ENCODE measurements around the gene UBE2E2.

UBE2E2 gene

DNA sequence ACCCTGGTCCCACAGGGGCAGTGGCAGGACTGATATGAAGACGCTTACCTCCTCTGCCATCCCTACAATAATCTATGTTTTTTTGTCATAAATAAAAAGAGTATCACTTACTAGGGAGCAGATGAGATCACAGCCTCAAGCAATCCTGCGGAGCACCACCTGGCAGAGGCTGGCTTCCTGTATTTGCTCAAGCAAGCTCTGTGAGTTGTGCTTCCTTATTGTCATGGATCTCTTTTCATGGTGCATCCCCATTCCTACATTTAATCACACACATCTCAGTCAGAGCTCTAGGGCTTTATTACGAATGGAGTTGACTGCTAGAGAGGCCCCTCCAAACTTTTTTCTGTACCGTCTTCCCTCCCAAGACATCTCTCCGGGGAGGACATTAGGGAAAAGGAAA is 186.0 kb downstream of the UBE2E2 start:
- no peak for DNase-seq (ENCODE audit: low read depth)

DNA sequence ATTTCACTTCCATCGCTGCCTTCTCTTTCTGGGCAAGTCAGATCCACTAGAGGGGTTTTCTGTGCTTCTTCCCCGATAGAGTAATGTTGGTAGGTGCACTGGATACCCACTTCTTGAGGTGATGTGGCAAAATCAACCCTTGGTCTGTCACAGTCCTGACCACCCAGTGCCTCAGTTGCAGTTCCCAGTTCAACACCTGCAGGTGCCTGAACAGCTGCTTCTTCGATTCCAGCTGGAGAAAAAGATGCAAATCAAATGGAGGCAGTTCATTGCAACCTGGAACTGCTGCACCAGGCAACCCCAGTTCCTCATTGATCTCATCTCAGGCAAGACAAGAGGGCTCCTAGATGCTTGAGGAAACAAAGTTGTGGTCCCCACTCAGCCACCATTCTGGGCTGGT is 186.6 kb downstream of the UBE2E2 start:
- no peak for DNase-seq (ENCODE audit: low read depth)

DNA sequence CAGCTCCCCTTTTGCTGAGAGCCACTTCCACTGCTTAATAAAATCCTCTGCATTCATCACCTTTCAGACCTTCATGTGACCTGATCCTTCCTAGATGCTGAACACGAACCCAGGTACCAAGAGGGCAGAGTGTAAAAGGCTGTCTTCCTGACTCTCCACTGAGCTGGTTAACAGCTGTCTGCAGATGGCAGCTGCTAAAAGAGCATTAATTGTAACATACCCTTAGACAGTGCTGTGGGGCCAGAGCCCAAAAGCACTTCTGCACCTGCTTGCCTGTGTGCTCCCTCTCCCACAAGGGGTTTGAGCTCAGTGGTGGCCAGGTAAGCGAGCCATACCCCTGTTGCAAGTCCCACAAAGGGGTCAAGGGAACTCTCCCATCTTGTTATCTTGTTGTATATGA is 187.3 kb downstream of the UBE2E2 start:
- DNase-seq (ENCODE audit: low read depth), result no peak

DNA sequence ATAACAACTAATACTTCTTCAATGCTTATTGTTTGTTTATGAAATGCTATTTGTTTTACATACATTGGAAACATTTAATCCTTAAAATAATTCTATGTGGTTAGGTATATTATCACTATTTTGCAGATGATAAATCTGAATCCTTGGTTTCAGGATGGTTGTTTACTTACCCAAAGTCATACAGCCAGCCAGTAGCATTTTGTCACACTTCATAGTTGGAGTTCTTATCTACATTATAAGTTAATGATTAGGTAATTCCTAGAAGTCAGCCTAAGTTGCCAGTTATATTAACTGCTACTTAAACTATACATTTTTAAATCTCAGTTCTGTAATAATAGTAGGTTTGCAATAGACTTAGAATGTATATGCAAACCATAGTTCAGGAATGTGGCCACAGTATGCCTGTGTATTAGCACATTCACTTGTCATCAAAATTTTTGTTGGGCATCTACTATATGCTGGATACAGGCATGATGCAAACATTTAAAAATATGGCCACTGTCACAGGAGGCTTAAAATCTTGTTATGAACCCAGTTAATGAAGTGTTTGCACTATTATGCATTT is 187.9 kb downstream of the UBE2E2 start:
- DNase-seq (ENCODE audit: low read depth), result no peak

DNA sequence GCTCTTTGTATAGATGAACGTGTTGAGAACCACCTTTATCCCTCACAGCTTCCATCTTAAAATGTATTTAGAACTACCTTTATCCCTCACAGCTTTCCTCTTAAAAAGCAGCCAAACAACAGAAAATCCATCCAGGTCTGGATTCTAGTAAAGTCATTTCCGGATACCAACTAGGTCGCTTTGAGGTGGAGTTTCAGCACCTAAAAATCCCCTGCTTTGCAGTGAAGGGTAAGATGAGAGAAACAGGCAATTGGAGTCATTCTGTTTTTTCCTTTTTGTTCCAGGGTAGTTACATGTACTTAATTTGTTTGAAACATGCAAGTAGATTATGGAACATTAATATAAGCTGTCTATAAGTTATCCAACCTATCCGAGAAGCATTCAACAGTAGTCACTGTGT is 192.0 kb downstream of the UBE2E2 start:
- DNase-seq (ENCODE audit: low read depth), result no peak

DNA sequence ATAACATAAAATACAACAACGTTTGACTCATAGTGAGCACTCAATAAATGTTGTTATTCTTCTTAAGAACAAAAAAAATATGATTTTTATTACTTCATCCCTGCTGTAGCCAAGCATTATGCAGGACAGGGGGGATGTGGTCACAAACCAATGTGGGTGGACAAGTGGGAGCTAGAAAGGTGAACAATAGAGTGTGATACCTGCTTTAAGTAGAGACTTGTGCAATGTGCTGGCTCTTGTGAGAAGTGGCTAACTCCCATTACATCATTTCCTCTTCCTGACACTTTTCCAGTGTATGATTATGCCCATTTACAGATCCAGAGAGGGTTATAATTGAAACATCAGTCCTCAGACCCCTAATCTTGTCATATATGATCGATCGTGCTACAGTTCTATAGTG is 193.6 kb downstream of the UBE2E2 start:
- DNase-seq (ENCODE audit: low read depth), result no peak

DNA sequence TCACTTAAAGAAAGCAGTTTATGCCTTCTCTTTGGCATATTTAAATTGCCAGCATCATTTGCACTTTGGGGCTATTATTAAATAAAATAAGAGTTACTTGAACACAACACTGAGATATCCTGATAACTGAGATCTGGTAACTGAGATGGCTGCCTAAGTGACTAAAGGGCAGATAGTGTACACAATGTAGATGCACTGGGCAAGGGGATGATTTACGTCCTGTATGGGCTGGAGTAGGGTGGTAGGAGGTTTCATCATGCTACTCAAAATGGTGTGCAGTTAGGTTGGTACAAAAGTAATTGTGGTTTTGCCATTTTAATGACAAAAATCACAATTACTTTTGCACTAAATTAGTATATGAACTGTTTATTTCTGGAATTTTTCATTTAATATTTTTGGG is 196.1 kb downstream of the UBE2E2 start:
- DNase-seq (ENCODE audit: low read depth), result no peak

DNA sequence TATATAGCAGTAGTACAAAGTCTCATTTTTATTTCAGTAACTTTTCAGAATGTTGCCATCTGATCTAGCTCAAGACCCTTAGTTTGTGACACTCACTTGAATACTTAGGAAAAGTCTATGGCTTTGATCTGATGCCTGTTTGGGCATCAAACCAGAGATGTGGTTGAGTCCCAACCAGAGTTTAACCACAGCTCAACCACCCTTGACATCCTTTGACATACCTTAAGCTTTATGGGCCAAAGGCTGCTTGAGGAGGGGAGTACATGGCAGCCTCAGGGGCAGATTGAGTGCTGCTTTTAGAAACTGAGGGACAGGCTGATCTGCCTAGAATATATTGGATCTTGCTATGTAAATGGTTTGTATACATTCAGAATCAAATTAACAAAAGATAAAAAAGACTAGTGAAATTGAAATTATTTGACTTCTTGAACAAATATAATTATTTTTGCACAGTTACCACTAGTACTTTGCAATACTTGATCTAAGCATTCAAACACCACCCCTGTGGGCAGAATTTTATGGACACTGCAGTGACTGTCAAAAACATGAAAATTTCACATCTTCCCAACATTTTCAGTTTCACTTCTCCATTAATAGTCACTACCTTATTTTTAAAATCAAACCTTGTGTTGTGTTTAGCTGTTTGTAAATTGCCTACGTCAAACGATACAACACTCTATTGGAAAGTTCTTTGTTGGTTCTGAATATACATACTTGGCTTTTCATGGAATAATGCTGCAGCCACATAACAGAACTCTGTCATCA is 199.8 kb downstream of the UBE2E2 start:
- DNase-seq (ENCODE audit: low read depth), result no peak

DNA sequence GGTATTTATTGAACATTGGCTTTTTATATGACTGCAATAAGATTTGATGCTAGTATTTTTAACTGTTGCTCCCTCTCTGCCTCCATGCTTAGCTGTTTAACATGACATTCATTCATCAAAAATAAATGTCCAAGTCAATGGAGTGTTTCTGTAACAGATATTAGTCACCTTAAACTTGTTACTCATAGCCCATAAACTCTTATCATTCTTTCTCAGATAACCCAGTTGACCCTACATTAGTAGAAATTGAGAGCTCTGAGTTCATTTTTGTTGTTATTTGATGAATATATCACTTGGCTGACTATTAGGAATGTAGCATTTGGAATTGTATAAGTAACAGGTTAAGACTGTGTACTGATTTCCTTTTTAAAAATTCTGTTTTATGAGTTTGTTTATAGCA is 201.1 kb downstream of the UBE2E2 start:
- no peak for DNase-seq (ENCODE audit: low read depth)

DNA sequence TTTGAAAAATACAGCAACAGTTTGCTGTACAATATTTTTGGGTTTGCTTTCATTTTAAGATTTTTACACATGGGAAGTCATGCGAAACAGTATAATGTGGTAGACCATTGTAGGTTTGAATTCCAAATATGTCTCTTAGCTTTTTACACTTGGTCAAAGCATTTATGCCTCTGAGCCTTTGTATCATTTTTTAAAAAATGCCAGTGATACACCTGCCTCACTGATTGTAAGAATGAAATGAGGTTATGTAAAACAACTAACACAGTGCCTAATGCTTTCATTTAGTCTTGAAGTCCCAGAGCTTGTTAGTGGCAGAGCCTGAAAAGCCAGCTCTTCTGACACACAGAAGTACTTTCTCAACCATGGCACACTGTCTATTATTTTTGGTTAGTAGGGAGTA is 202.0 kb downstream of the UBE2E2 start:
- no peak for DNase-seq (ENCODE audit: low read depth)

DNA sequence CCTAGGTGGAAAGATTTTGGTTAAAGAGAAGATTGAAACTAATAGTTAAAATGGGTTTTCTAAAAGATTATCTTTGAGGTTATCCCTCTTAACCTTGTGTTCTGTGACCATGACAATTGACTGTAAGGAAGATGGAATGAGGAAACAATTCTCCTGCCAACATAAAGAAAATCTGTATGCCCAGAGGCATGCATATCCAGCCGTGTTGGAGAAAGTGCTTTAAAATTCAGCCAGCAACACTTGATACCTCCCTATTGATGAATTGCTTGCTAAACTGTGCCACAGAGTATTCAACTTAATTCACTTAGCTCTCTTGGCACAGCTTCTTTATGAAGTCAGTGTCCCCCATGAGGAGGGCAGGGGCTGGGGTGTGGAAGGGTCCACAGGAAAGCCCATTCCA is 203.5 kb downstream of the UBE2E2 start:
- no peak for DNase-seq (ENCODE audit: low read depth)

DNA sequence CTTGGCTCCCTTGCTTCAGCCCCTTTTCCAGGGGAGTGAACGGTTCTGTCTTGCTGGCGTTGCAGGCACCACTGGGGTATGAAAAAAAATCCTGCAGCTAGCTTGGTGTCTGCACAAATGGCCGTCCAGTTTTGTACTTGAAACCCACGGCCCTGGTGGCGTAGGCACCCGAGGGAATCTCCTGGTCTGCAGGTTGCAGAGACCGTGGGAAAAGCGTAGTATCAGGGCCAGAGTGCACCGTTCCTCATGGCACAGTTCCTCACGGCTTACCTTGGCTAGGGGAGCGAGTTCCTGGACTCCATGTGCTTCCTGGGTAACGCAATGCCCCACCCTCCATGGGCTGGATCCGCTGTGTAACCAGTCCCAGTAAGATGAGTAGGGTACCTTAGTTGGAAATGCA is 214.9 kb downstream of the UBE2E2 start:
- DNase-seq (ENCODE audit: low read depth), result no peak

DNA sequence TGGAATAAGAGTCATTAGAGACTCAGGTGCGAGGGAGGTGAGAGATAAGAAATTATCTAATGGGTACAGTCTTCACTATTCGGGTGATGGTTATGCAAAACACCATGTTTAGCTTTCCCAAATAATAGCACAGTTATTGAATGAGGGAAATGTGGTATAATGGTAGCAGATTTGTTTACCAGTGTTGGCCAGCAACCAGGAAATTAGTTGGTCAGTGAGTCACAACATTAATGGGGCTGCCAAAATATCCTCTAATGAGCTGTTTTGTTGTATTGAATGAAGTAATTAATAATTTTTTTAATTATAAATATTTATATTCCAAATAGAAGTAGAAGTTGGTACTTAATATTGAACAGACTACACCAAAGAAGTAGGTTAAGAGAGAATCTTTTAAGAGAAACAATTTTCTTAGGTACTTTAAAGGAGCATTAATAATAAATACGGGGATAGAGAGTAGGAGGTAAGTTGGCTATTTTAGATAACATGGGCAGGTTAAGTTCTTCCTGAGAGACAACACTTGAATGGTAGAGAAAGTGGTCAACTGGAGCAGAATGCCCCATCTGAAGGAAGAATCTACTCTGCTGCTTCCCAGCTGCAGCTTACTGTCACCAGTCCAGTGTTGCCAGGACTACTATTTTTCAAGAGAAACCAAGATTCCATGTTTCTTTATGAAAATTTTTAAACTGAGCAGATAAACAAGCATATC is 218.8 kb downstream of the UBE2E2 start:
- DNase-seq (ENCODE audit: low read depth), result no peak

DNA sequence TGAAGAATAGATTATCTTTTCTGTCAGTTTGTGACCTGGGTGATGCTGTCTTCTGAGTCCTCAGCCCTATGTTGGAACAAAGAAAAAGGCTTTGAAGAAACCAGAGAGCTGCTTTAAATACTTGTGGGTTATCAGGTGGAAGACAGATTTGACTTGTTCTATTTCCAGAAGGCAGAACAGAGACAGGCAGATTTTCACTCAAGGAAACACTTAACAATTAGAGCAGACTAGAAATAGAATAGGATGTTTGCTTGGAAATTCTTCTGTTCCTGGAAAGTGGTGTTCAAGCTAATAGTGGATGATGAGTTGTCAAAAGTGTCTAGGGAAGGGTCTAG is 219.4 kb downstream of the UBE2E2 start:
- no peak for DNase-seq (ENCODE audit: low read depth)

DNA sequence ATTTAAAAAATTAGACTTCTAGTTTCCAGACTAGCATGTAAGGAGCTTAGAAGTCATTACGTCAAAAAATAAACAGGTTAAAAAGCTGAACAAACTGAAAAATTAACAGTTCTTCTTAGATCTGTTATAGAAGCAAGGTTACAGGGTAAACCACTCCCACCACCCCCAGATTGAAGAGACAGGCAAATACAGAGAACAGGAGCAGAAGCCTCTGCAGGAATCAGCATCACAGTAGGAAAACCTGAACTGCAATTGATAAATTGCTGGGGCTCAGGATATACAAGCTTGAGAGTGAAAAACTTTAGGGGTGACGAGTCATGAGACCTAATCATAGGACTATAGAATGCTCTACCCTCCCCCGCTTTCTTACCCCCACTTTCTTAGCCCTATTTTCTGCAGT is 222.3 kb downstream of the UBE2E2 start:
- no peak for DNase-seq (ENCODE audit: low read depth)

DNA sequence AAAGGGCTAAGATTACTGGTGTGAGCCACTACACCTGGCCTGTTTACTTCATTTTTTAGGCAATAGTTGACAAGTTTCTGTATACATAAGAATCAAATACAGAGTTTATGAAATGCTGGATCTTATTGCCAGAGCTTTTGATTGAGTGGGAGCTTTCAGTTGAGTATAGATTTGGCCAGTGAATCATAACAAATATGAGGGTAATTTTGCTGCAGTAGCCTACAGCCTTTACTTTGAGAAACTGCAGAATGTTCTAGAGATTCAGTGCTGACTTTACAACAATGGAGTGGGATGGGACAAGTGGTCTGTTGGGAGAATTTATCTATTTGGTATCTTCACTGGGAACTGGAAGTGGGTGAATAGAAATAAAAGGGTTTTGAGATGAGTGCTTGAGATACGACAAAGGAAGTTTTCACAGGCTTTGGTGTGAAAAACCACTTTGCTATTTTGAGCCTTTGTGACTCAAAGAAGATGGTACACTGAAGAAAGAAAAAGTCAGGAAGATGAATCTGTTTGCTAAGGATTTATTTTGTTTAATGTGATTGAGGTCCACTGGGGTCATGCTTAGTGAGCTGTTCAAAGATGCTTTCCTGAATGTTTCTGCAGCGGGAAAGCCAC is 227.8 kb downstream of the UBE2E2 start:
- DNase-seq (ENCODE audit: low read depth), result no peak

DNA sequence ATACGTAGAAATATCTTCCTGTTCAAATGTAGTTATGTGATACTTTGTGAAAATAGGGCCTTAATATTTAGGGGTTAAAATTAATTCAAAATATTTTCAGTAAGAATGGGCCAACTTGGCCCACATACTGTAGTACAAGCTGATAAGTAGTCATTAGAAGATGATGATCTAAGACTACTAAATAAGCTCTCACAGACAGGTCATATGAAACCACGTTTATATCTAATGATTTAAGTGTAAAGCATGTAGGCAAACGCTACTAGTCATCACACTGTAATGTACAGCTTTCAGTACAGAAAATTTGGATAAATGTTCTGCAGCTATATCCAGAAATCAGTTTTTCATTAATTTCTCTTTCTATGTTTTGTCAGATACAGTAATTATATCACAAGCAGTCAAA is 228.6 kb downstream of the UBE2E2 start:
- no peak for DNase-seq (ENCODE audit: low read depth)

DNA sequence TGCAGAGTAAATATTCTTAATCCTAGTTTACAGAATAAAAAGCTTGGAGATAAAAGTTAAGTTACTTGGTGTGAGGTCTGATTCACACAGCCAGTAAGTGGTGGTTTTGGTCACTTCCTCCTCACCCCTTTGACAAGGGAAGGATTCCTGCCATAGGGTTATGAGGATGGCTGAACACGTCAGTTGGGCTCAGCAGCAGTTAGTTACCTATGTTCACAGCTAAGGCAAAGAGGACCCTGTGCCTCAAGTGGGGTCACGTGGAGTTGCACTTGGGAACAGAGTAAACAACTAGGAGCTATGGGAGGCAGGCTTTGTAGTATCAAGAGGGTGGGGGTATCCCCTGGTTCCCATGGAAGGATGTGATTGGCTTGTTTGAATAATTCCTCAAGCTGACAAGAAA is 232.2 kb downstream of the UBE2E2 start:
- no peak for DNase-seq (ENCODE audit: low read depth)

DNA sequence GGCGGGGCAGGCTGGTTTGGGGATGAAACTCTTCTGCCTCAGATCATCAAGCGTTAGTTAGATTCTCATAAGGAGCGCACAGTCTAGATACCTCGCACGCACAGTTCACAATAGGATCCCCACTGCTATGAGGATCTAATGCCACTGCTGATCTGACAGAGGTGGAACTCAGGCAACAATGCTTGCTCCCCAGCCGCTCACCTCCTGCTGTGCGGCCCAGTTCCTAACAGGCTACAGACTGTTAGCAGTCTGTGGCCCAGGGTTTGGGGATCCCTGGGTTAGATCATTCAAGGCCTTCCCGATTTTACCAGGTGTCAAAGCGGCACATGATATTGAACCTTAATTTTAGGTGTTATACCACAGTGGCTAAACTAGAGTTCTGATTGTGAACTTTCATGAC is 232.8 kb downstream of the UBE2E2 start:
- no peak for DNase-seq (ENCODE audit: low read depth)

DNA sequence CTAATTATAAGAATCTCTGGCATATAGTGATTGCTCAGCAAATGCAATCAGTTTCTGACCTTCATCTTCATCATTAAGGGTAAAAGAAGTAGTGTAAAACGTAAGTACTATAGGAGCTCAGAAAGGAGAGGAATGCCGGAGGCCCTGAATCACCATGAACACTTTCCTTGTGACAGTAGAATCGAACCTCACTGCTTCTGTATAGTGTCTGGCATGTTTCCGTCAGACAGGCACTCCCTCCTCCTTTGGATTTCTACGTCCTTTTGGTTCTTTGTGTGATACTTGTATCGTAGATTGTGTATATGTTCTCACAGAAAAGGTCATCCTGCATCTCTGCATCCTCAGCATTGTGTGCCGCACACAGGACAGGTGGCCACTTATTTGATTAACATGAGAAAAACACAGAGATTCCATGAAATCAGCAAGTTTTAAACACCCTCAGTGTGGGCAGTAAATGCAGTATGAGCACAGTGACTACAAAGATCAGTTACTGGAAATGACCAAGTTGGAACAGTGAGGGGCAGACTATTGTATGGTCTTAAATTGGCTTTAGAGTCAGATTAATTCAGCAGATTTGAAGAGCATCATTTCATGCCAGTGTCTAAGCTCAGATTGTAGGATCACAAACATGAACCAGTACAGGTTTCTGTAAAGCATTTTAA is 234.5 kb downstream of the UBE2E2 start:
- DNase-seq (ENCODE audit: low read depth), result no peak

DNA sequence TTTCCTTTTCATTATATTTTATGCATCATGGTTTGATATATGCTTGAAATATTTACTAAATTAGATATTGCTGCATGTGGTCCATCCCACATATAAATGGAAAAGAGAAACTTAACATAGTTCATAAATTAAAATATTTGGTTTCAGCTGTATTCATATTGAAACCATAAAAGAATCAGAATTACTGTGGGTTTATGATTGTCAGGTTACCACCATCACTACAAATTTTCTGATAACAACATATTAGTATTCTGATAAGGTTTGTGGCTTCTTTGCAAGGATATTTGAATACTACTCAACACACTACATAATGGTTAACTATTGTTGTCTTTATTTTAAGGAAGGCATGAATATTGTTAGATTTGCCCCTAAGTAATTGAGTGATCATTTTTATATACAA is 235.5 kb downstream of the UBE2E2 start:
- DNase-seq (ENCODE audit: low read depth), result no peak

DNA sequence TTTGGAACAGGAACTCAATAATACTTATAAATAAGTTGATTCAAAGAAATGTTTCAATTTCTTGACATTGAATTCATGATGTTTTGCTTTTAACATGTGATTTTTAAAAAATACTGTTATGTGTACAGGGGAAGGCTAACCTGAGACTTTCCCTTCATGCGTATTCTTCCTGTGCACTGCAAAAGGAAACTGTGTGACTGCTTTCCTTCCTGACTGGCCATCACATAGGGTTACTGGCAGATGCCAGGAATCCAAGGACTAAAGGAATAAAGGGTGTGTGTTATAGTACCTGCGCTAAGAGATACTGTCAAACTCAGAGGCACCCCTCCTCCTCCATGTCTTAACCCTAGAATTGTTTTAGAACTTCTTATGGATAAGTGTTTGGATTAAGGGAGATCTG is 236.0 kb downstream of the UBE2E2 start:
- DNase-seq (ENCODE audit: low read depth), result no peak
